HUES6 (cell line): ENCODE measurements around the gene FARSB.
A peak's percentile ranks its signal among the peaks of the same experiment; 100 is the strongest.

Experiments used
- H3K27ac ChIP-seq: 2 replicates; pipeline ENCODE4 v1.7.0; 2013; ENCODE audit warnings: low read depth, mild to moderate bottlenecking, low read length, inconsistent platforms
- H3K27me3 ChIP-seq: 2 replicates; pipeline ENCODE4 v1.6.1; 2013; ENCODE audit warnings: low read length; ENCODE audit not compliant: control insufficient read depth, insufficient read depth
- H3K36me3 ChIP-seq: 2 replicates; pipeline ENCODE4 v1.6.1; 2013; ENCODE audit warnings: low read length; ENCODE audit not compliant: control insufficient read depth, insufficient read depth
- H3K4me1 ChIP-seq: 2 replicates; pipeline ENCODE4 v1.6.1; 2013; ENCODE audit warnings: low read length; ENCODE audit not compliant: control insufficient read depth, insufficient read depth
- H3K4me3 ChIP-seq: 2 replicates; pipeline ENCODE4 v1.5.1; 2013; ENCODE audit warnings: low read depth, low read length
- H3K9ac ChIP-seq: one replicate; pipeline ENCODE4 v1.6.1; 2013; ENCODE audit warnings: mild to moderate bottlenecking, low read length
- H3K9me3 ChIP-seq: 2 replicates; pipeline ENCODE4 v1.6.1; 2013; ENCODE audit warnings: low read depth, low read length; ENCODE audit not compliant: control insufficient read depth, insufficient read depth

The FARSB gene

GRCh38 chr2:222686086-222686750 lies 30.3 kb upstream of the FARSB start:
- Histone ChIP-seq H3K9me3 (no peaks in the 10 kb centered on the region), H3K36me3 (no peaks in the 10 kb centered on the region), H3K27me3 (no peaks in the 10 kb centered on the region), H3K4me3 (no peak overlapping the region), H3K4me1 (no peaks in the 10 kb centered on the region), H3K9ac (no peak overlapping the region), H3K27ac (no peak overlapping the region)

DNA sequence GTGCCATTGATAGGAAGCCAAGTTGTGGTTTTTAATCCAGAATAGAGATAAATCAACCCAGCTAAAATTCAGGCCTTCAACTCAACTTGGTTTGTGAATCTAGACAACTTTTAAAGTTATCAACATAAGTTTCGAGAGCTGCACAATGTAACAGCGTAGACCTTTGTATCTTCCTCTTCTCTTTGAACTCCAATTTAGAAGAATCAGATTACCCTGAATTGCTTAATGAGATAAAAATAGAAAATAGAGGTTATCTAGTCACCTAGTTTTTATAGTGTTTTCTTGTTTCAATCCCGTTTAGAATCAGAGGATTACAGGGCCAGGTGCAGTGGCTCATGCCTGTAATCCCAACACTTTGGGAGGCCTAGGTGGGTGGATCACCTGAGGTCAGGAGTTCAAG lies 27.9 kb upstream of the FARSB start:
- Histone ChIP-seq H3K27me3 (no peaks in the 10 kb centered on the region), H3K9me3 (no peaks in the 10 kb centered on the region), H3K4me1 (no peaks in the 10 kb centered on the region), H3K36me3 (no peaks in the 10 kb centered on the region), H3K4me3 (no peak overlapping the region), H3K27ac (no peak overlapping the region), H3K9ac (no peak overlapping the region)

DNA sequence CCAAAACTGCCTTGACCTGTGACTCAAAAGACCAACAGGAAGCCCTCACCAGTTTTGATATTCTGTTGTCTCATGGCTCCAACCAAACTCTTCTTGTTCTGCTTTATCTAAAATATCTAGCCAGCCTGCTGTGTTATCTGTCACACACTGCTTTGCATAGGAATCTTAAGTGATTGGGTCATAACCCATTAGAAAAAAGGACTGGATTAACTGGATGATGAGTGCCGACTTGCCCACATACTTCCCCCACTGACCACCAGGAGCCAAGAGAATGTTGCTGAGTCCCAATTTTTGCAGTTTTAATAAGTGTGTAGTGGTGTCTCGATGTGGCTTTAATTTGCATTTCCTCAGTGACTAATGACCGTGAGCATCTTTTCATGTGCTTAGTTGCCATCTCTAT lies 22.1 kb upstream of the FARSB start:
- Histone ChIP-seq H3K4me3 (no peak overlapping the region), H3K27me3 (0 out of 2 replicates have a peak, but pooled peaks cover 4% of the 10 kb centered on the region), H3K27ac (no peak overlapping the region), H3K9ac (no peak overlapping the region), H3K4me1 (no peaks in the 10 kb centered on the region), H3K36me3 (no peaks in the 10 kb centered on the region), H3K9me3 (no peaks in the 10 kb centered on the region)

GRCh38 chr2:222673883-222674282 lies 18.0 kb upstream of the FARSB start:
- peaks cover 4% of the 10 kb centered on the region; the same call in 1 of the 2 replicates for H3K4me1 ChIP-seq
- H3K9me3 ChIP-seq: no peaks in the 10 kb centered on the region
- H3K27ac ChIP-seq: no peak overlapping the region
- peaks cover 41% of the 10 kb centered on the region for H3K27me3 ChIP-seq
- H3K36me3 ChIP-seq: no peaks in the 10 kb centered on the region
- H3K9ac ChIP-seq: no peak overlapping the region
- no peak overlapping the region for H3K4me3 ChIP-seq

GRCh38 chr2:222673273-222673672 lies 17.4 kb upstream of the FARSB start:
- Histone ChIP-seq H3K4me1 (peaks cover 4% of the 10 kb centered on the region; the same call in 1 of the 2 replicates), H3K36me3 (no peaks in the 10 kb centered on the region), H3K9me3 (no peaks in the 10 kb centered on the region), H3K27me3 (peaks cover 44% of the 10 kb centered on the region), H3K9ac (no peak overlapping the region), H3K27ac (no peak overlapping the region), H3K4me3 (no peak overlapping the region)

DNA sequence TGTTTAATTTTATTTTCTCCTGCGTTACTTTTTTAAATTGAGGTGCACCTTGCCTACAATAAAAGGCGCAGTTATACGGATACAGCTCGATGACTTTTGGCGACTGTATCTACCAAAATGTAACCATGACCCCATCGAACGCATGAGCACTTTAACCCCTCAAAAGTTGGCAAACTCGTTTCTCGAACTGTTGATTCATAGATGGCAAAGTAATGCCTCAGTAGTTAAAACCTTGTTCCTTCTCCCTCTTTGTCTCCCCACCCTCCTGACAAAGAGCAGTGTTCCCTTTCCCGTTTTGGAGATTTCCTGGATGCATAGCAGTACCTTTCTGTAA lies 16.1 kb upstream of the FARSB start:
- Histone ChIP-seq H3K36me3 (no peaks in the 10 kb centered on the region), H3K4me1 (peaks cover 4% of the 10 kb centered on the region; the same call in 1 of the 2 replicates), H3K27me3 (peaks cover 44% of the 10 kb centered on the region), H3K9me3 (no peaks in the 10 kb centered on the region), H3K9ac (peak overlapping the region; percentile 61), H3K27ac (no peak overlapping the region), H3K4me3 (peak overlapping the region; percentile 81)

- Histone ChIP-seq H3K36me3 (no peaks in the 10 kb centered on the region), H3K9ac (peak within 1 kb of the TSS; percentile 61), H3K4me3 (peak within 1 kb of the TSS; percentile 81), H3K27me3 (peaks cover 44% of the 10 kb centered on the region), H3K27ac (no peak within 1 kb of the TSS), H3K9me3 (no peaks in the 10 kb centered on the region), H3K4me1 (peaks cover 4% of the 10 kb centered on the region; the same call in 1 of the 2 replicates)
Observed at GRCh38 chr2:222671259-222672067, 15.6 kb upstream of the FARSB start, which contains the start of gene MOGAT1. Gene MOGAT1 (plus strand): TSS chr2:222671658. CDS start chr2:222671786, 128 bp downstream.

DNA sequence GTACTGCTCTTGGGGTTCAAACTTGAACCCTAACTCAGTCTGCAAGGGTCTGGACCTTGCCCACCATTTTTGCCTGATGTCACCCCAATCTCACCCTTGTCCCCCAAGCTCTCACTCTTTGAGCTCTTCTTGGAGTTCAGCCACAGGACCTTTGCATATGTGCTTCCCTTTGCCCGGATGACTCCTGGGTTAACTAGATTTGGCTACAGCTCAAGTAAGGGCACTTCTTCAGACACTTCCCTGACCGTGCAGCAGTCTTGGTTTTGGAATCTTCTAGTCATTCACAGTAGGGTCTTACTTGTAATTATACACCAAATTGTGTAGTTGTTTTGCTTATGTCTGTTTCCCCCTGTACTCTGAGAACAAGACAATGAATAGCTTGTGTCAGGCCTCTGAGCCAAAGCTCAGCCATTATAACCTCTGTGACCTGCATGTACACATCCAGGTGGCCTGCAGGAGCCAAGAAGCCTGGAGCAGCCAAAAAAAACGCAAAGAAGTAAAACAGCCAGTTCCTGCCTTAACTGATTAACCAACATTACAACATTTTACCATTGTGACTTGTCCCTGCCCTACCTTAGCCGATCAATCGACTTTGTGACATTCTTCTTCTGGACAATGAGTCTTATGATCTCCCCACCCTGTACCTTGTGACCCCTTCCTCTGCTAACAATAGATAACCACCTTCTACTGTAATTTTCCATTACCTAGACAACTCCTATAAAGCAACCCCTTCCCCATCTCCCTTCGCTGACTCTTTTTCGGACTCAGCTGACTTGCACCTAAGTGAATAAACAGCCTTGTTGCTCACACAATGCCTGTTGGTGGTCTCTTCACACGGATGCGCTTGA lies 14.5 kb upstream of the FARSB start:
- H3K4me1 ChIP-seq: peaks cover 4% of the 10 kb centered on the region; the same call in 1 of the 2 replicates
- no peak overlapping the region for H3K9ac ChIP-seq
- no peaks in the 10 kb centered on the region for H3K9me3 ChIP-seq
- no peaks in the 10 kb centered on the region for H3K36me3 ChIP-seq
- H3K27me3 ChIP-seq: peaks cover 44% of the 10 kb centered on the region
- H3K27ac ChIP-seq: no peak overlapping the region
- H3K4me3 ChIP-seq: peak overlapping the region; percentile 81; the same call in 1 of the 2 replicates

DNA sequence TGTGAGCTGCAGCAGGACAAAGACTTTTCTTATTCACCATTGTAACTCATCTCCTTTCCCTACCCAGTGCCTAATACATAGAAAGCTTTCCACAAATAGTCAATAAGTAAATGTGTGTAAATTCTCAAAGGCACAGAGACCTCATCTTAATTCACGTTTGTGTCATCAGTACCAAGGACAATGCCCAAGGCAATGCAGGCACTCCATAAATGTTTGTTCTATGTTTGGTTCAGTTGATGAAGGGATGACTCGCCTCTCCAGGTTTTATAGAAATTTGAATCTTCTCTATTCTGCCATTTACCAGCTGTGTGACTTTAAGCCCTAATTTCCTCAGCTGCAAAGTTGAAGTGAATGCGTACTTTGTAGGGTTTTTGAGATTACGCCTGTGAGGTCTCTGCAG lies 13.5 kb upstream of the FARSB start:
- Histone ChIP-seq H3K4me1 (peaks cover 4% of the 10 kb centered on the region; the same call in 1 of the 2 replicates), H3K9me3 (no peaks in the 10 kb centered on the region), H3K9ac (no peak overlapping the region), H3K4me3 (no peak overlapping the region), H3K27me3 (peaks cover 44% of the 10 kb centered on the region), H3K27ac (no peak overlapping the region), H3K36me3 (no peaks in the 10 kb centered on the region)

DNA sequence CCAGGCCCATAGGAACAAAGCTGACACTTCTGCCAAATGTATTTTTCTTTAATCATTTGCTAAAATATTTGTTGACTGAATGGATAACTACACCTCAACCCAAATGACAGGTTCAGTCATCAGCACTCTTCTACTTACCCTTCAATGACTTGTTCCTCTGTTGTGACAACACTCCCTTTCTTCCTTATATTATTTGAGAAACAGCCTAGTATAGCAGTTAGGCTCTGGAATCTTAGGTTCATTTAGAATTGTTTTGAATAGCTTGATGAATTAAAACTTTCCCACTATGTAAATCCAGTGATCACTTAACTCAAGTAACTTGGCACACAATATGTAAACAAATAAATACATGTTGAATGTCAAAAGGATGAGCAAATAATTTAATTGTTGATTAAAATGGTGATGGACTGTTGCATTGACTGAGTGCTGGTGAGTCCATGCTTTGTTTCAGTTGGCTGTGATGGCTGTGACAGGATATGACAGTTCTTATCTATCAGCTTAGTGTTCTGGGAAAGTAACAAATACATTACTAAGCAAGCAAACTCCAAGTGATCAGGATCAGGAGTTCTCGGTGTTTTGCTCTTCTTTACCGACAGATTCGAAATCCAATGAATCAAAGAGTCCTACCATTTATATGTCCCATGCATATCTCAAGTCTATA lies 12.7 kb upstream of the FARSB start:
- no peak overlapping the region for H3K9ac ChIP-seq

More for the DNA sequence above, 12.7 kb upstream of the FARSB start:
- Histone ChIP-seq H3K9me3 (no peaks in the 10 kb centered on the region), H3K4me1 (peaks cover 4% of the 10 kb centered on the region; the same call in 1 of the 2 replicates), H3K27me3 (peaks cover 44% of the 10 kb centered on the region), H3K36me3 (no peaks in the 10 kb centered on the region), H3K4me3 (no peak overlapping the region), H3K27ac (no peak overlapping the region)
